Small intestine (tissue), 7 donors: ENCODE results near the gene CDKN1A. TPM values are rescaled to one million over a fixed set of nuclear protein-coding genes. Genes with fewer than 3 reads are reported as not detected.
"Not testable (repeated sequence)": the region's sequence is repeated elsewhere in the genome, so short reads cannot be mapped to it uniquely, and the experiment has no call there.

Source experiments
- DNase-seq, 2 donors: peaks; one replicate each; pipeline versions ENCODE4 v3.0.0 to v3.0.0-alpha.2; 2013
- FAIRE-seq: peaks from 2 replicates; lab custom pipeline; 2012; peaks lifted over from hg19 to GRCh38; lab: Jason Lieb, UNC
- H3K27ac ChIP-seq, 3 donors: one replicate each; pipeline ENCODE4 v1.5.1; 2013; ENCODE audit warnings: low read length in 2 of 3, mild to moderate bottlenecking in 2 of 3, control low read depth in 1 of 3, inconsistent platforms in 1 of 3, low read depth in 1 of 3, moderate library complexity in 1 of 3
- H3K27me3 ChIP-seq, 3 donors: one replicate each; pipeline ENCODE4 v1.6.1; 2013; ENCODE audit warnings: low read length in 3 of 3, inconsistent platforms in 1 of 3; ENCODE audit not compliant: control insufficient read depth in 3 of 3, insufficient read depth in 3 of 3
- H3K36me3 ChIP-seq, 3 donors: one replicate each; pipeline ENCODE4 v1.6.1; 2013; ENCODE audit warnings: low read length in 3 of 3, inconsistent platforms in 1 of 3, low read depth in 1 of 3, mild to moderate bottlenecking in 1 of 3, moderate library complexity in 1 of 3; ENCODE audit not compliant: control insufficient read depth in 3 of 3, insufficient read depth in 2 of 3
- H3K4me1 ChIP-seq, 3 donors: one replicate each; pipeline ENCODE4 v1.6.1; 2013; ENCODE audit warnings: low read length in 2 of 3, inconsistent platforms in 1 of 3, low read depth in 1 of 3, mild to moderate bottlenecking in 1 of 3, moderate library complexity in 1 of 3; ENCODE audit not compliant: control insufficient read depth in 3 of 3, insufficient read depth in 2 of 3
- H3K4me3 ChIP-seq, 3 donors: one replicate each; pipeline ENCODE4 v1.5.1; 2013; ENCODE audit warnings: low read length in 3 of 3, control low read depth in 1 of 3, inconsistent platforms in 1 of 3, low read depth in 1 of 3, mild to moderate bottlenecking in 1 of 3, moderate library complexity in 1 of 3
- H3K9me3 ChIP-seq, 2 donors: one replicate each; pipeline ENCODE4 v1.6.1; 2013; ENCODE audit warnings: low read depth in 1 of 2, low read length in 1 of 2; ENCODE audit not compliant: control insufficient read depth in 2 of 2, insufficient read depth in 1 of 2
- WGBS, 3 donors: extraction: QIAGEN DNeasy Blood & Tissue Kit; methylation state at CpG; one replicate each; pipeline ENCODE4 v1.1.7; 2013; 5-methylcytosine and 5-hydroxymethylcytosine counted together
- polyA plus RNA-seq, 4 donors: library from polyadenylated mRNA; stranded (reverse) in 3 of 4; unstranded in 1 of 4; fragments of 200-250 nt in 3 of 4; fragments of 120-200 nt in 1 of 4; gene quantifications; one replicate each; pipeline versions ENCODE4 v1.2.1 to v1.2.3, GENCODE V29; 2013
- donor health status: healthy with polysubstance abuse.
- donor health status: control.
- donor health status: control.
- donor health status: Bipolar disorder and iron deficiency.
- donor health status: healthy.

The CDKN1A gene
- polyA plus RNA-seq, 4 donors, result 96.8 to 464 (median 292) TPM

DNA sequence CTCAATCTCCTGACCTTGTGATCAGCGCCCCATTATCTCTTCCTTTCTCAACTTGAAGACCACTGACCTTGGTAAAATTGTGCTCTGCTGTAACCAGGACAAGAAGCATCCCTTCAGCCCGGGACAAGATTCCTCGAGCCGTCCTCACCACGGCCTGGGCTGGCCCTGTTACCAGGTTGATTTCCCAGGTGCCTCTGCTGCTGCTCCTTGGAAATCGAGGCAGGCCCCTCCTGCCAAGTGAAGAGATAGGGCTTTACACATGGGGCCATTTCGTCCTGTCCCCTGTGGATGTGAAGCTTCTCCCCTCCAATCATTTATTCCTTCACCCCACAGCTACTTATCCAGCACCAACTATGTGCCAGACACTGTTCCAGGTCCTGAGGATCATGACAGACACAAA is 40.6 kb downstream of the CDKN1A start:
- no peaks in the 10 kb centered on the region for H3K9me3 ChIP-seq
- no peaks in the 10 kb centered on the region for H3K4me1 ChIP-seq
- no peak overlapping the region for H3K27ac ChIP-seq
- no peak for FAIRE-seq
- no peak overlapping the region for H3K4me3 ChIP-seq
- no peaks in the 10 kb centered on the region for H3K27me3 ChIP-seq
- 87 to 93% (median 89%) methylated on average over 7 of the region's 7 CpGs for WGBS, 3 donors
- no peaks in the 10 kb centered on the region for H3K36me3 ChIP-seq
- DNase-seq, result no peak

GRCh38 chr6:36720251-36721141 is 42.0 kb downstream of the CDKN1A start:
- WGBS, 3 donors, result 87 to 90% (median 88%) methylated on average over 11 of the region's 11 CpGs
- H3K27me3 ChIP-seq, result no peaks in the 10 kb centered on the region
- H3K4me1 ChIP-seq, result no peaks in the 10 kb centered on the region
- H3K4me3 ChIP-seq, result no peak overlapping the region
- no peak overlapping the region for H3K27ac ChIP-seq
- H3K9me3 ChIP-seq, result no peaks in the 10 kb centered on the region
- no peak for DNase-seq
- no peaks in the 10 kb centered on the region for H3K36me3 ChIP-seq
- no peak for FAIRE-seq

GRCh38 chr6:36721369-36722140 is 43.0 kb downstream of the CDKN1A start:
- FAIRE-seq (no peak), DNase-seq (no peak)
- WGBS, 3 donors, result 88 to 94% (median 89%) methylated on average over 14 to 15 of the region's 15 CpGs
- Histone ChIP-seq H3K4me3 (no peak overlapping the region), H3K4me1 (no peaks in the 10 kb centered on the region), H3K36me3 (no peaks in the 10 kb centered on the region), H3K9me3 (no peaks in the 10 kb centered on the region), H3K27me3 (no peaks in the 10 kb centered on the region), H3K27ac (no peak overlapping the region)

DNA sequence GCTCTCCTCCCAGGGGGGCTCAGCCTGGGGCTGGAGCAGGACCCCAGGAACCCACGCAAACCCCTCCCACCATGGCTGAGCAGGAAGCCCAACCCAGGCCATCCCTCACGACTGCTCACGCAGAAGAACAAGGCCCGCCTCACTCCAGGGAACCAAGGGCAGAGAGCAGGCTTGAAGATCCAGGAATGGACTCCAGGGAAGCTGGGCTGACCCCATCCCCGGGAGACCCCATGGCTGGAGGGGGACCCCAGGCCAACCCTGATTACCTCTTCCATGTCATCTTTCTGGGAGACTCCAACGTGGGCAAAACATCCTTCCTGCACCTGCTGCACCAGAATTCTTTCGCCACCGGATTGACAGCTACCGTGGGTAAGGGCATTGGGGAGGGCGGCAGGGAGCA is 43.9 kb downstream of the CDKN1A start:
- Histone ChIP-seq H3K27ac (no peak overlapping the region), H3K36me3 (no peaks in the 10 kb centered on the region), H3K9me3 (no peaks in the 10 kb centered on the region), H3K27me3 (no peaks in the 10 kb centered on the region), H3K4me3 (no peak overlapping the region), H3K4me1 (no peaks in the 10 kb centered on the region)
- DNase-seq, result no peak
- WGBS, 3 donors, result 88 to 90% (median 88%) methylated on average over 10 of the region's 10 CpGs
- no peak for FAIRE-seq

DNA sequence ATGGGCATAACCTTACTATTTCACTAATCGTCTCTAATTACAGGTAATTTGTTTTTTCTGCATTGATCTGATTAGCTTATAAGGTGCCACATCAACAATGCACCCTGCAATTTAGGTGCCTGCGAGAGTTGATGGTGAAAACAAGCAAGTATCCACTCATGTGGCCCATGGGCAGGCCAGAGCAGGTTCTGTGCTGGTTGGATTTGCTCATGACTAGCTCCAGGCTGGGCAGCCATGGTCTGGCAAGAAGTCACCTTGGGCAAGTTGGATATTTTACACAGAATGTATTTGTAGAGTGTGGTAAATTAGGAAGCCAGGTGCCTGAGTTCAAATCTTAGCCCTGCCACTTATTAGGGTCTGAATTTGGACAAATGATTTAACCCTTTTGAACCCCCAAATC is 44.4 kb downstream of the CDKN1A start:
- no peak for FAIRE-seq
- H3K4me3 ChIP-seq, result no peak overlapping the region

GRCh38 chr6:36723992-36724391 is 45.5 kb downstream of the CDKN1A start:
- FAIRE-seq, DNase-seq, H3K36me3 ChIP-seq: not testable (repeated sequence)

More for the DNA sequence above, 44.4 kb downstream of the CDKN1A start:
- H3K36me3 ChIP-seq, result no peaks in the 10 kb centered on the region
- H3K9me3 ChIP-seq, result no peaks in the 10 kb centered on the region
- DNase-seq, result no peak
- WGBS, 3 donors, result 85 to 87% (median 86%) methylated on average over 2 of the region's 2 CpGs
- H3K4me1 ChIP-seq, result no peaks in the 10 kb centered on the region
- H3K27ac ChIP-seq, result no peak overlapping the region
- H3K27me3 ChIP-seq, result no peaks in the 10 kb centered on the region

GRCh38 chr6:36724514-36725390 is 46.2 kb downstream of the CDKN1A start:
- FAIRE-seq (no peak), DNase-seq (peak; percentile 84 to 86)
- Histone ChIP-seq H3K27ac (no peak overlapping the region), H3K9me3 (no peaks in the 10 kb centered on the region), H3K4me1 (no peaks in the 10 kb centered on the region), H3K36me3 (no peaks in the 10 kb centered on the region), H3K4me3 (no peak overlapping the region), H3K27me3 (no peaks in the 10 kb centered on the region)
- WGBS, 3 donors, result 40 to 55% (median 46%) methylated on average over 13 of the region's 13 CpGs

More at GRCh38 chr6:36723992-36724391, 45.5 kb downstream of the CDKN1A start:
- WGBS, 3 donors, result 82 to 95% (median 93%) methylated on average over 4 of the region's 4 CpGs
- H3K4me1 ChIP-seq, H3K4me3 ChIP-seq, H3K27me3 ChIP-seq, H3K27ac ChIP-seq, H3K9me3 ChIP-seq: not testable (repeated sequence)

DNA sequence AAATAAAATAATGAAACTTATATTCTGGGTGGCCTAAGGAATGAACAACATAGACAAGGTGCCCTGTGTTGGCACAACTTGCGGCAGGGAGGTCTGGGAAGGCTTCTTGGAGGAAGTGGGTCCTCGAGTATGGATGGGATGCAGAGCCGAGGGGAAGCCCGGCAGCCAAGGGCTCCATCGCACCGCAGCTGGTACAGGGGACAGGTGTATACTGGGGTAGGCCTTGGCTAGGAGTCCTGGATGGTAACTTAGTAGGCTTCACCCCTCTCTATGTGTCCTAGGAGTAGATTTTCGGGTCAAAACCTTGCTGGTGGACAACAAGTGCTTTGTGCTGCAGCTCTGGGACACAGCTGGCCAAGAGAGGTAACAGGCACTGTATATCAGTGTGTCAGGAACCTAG is 47.1 kb downstream of the CDKN1A start:
- no peaks in the 10 kb centered on the region for H3K36me3 ChIP-seq
- no peak for DNase-seq
- no peaks in the 10 kb centered on the region for H3K9me3 ChIP-seq
- 88 to 93% (median 91%) methylated on average over 7 of the region's 7 CpGs for WGBS, 3 donors
- no peaks in the 10 kb centered on the region for H3K4me1 ChIP-seq
- H3K27ac ChIP-seq, result no peak overlapping the region
- FAIRE-seq, result no peak
- H3K27me3 ChIP-seq, result no peaks in the 10 kb centered on the region
- no peak overlapping the region for H3K4me3 ChIP-seq
